HepG2 (cell line): Measurements from ENCODE around the gene TAF11L14. TPM values are rescaled to one million over a fixed set of nuclear protein-coding genes. Genes with fewer than 3 reads are reported as not detected.
"Not testable (repeated sequence)": the region's sequence is repeated elsewhere in the genome, so short reads cannot be mapped to it uniquely, and the experiment has no call there.

Experiments
- ATAC-seq: fragments of 200-7000 bp; cut with Tn5 transposase; 3 replicates; pipeline ENCODE4 v1.9.1; 2020; ENCODE audit warnings: mild to moderate bottlenecking, moderate library complexity
- Bru-seq: library from RNA; stranded (reverse); fragments of 400-500 nt; gene quantifications from one replicate; lab custom pipeline; 2021; lab: Mats Ljungman, UMichigan
- BruChase-seq, 2 experiments: library from RNA; stranded (reverse); fragments of 400-500 nt; gene quantifications; one replicate each; lab custom pipeline; 2021; lab: Mats Ljungman, UMichigan
- BruUV-seq: library from RNA; stranded (reverse); fragments of 400-500 nt; replicated peaks from 2 replicates; lab custom pipeline; 2021; lab: Mats Ljungman, UMichigan
- CTCF ChIA-PET: fragments of 300-600 bp; formaldehyde crosslinking; extraction: SDS; loops from one replicate; lab custom pipeline; 2021; ENCODE audit warnings: low total read pairs, inconsistent platforms, low intra/inter-chr PET ratio; lab: Yijun Ruan, JAX
- POLR2A ChIA-PET: fragments of 350-600 bp; sonication (Branson Sonifier 250); formaldehyde crosslinking; loops from one replicate; lab custom pipeline; 2020; ENCODE audit warnings: antibody characterized with exemption, inconsistent platforms; lab: Yijun Ruan, JAX
- DNase-seq: peaks from one replicate; pipeline ENCODE4 v3.0.0-alpha.2; 2015; ENCODE audit warnings: low spot score
- FAIRE-seq: peaks from 3 replicates; lab custom pipeline; 2011; peaks lifted over from hg19 to GRCh38; lab: Jason Lieb, UNC
- H2AFZ ChIP-seq: one replicate; pipeline ENCODE4 v1.6.1; 2011; ENCODE audit warnings: low read length, inconsistent platforms
- H3K27ac ChIP-seq: fragments of 300-600 bp; 3 replicates; pipeline ENCODE4 v1.8.0; 2011; ENCODE audit warnings: mixed run types, mild to moderate bottlenecking, mixed read lengths, low read length, inconsistent platforms; ENCODE audit not compliant: insufficient read depth; ENCODE audit errors: extremely low read length
- H3K27me3 ChIP-seq, 2 experiments: fragments of 200-600 bp in 1 of 2; 2 replicates in 1 of 2; 3 replicates in 1 of 2; pipeline versions ENCODE4 v1.6.0 to v1.8.0; 2011; ENCODE audit warnings: low read length in 2 of 2, mild to moderate bottlenecking in 2 of 2, moderate library complexity in 2 of 2, inconsistent platforms in 1 of 2; ENCODE audit not compliant: insufficient read depth in 2 of 2, control insufficient read depth in 1 of 2
- H3K36me3 ChIP-seq, 2 experiments: fragments of 200-600 bp in 1 of 2; replicated peaks in 1 of 2; 2 replicates in 1 of 2; 3 replicates in 1 of 2; pipeline versions ENCODE4 v1.5.1 to v1.8.0; 2011; ENCODE audit warnings: low read length in 2 of 2, inconsistent platforms in 1 of 2; ENCODE audit not compliant: insufficient read depth in 2 of 2, control insufficient read depth in 1 of 2
- H3K4me1 ChIP-seq: 2 replicates; pipeline ENCODE4 v1.5.1; 2012; ENCODE audit warnings: low read length, inconsistent platforms; ENCODE audit not compliant: insufficient read depth
- H3K4me2 ChIP-seq: 2 replicates; pipeline ENCODE4 v1.6.0; 2011; ENCODE audit warnings: low read depth, low read length, inconsistent platforms
- H3K4me3 ChIP-seq, 3 experiments: fragments of 200-600 bp in 1 of 3; sonication (generic), shearing (Covaris generic) in 1 of 3; replicated peaks in 1 of 3; 2 replicates each; pipeline ENCODE4 v1.5.1; 2011 to 2016; ENCODE audit warnings: low read length in 3 of 3, inconsistent platforms in 2 of 3, low read depth in 2 of 3, mild to moderate bottlenecking in 2 of 3, control low read depth in 1 of 3, mixed read lengths in 1 of 3; ENCODE audit not compliant: insufficient read depth in 1 of 3
- H3K79me2 ChIP-seq: one replicate; pipeline ENCODE4 v1.6.1; 2011; ENCODE audit warnings: low read length, inconsistent platforms; ENCODE audit not compliant: insufficient read depth
- H3K9ac ChIP-seq: 2 replicates; pipeline ENCODE4 v1.6.0; 2011; ENCODE audit warnings: mild to moderate bottlenecking, low read depth, low read length, inconsistent platforms; ENCODE audit not compliant: insufficient read depth
- H3K9me3 ChIP-seq: 2 replicates; pipeline ENCODE4 v1.5.1; 2012; ENCODE audit warnings: mild to moderate bottlenecking, low read length
- H4K20me1 ChIP-seq: 2 replicates; pipeline ENCODE4 v1.6.0; 2011; ENCODE audit warnings: inconsistent platforms, mild to moderate bottlenecking, low read length, moderate library complexity; ENCODE audit not compliant: insufficient read depth
- BRD4 ChIP-seq: sonication (generic); formaldehyde crosslinking; IDR thresholded peaks from 2 replicates; pipeline ENCODE4 v1.4.0; 2020; ENCODE audit warnings: missing genetic modification reagents
- GTF2F1 ChIP-seq: fragments of 150-350 bp; IDR thresholded peaks from 2 replicates; pipeline ENCODE4 v1.6.1; 2014; ENCODE audit warnings: low read length
- KDM5B ChIP-seq: sonication (generic); formaldehyde crosslinking; IDR thresholded peaks from 2 replicates; pipeline ENCODE4 v1.4.0; 2020; ENCODE audit warnings: missing genetic modification reagents, mild to moderate bottlenecking, borderline replicate concordance
- MEIS2 ChIP-seq: sonication (generic); formaldehyde crosslinking; IDR thresholded peaks from 2 replicates; pipeline ENCODE4 v1.9.0; 2021; ENCODE audit warnings: mild to moderate bottlenecking, missing genetic modification reagents
- REPIN1 ChIP-seq: sonication (generic); formaldehyde crosslinking; IDR thresholded peaks from 2 replicates; pipeline ENCODE4 v1.8.0; 2022; ENCODE audit warnings: missing genetic modification reagents, low read depth, mild to moderate bottlenecking, borderline replicate concordance
- TAF15 ChIP-seq: fragments of 200-400 bp; formaldehyde crosslinking; IDR thresholded peaks from one replicate; pipeline ENCODE4 v1.6.1; 2018; ENCODE audit warnings: mild to moderate bottlenecking, low read depth, low read length; ENCODE audit not compliant: poor library complexity, severe bottlenecking
- XRCC5 ChIP-seq: fragments of 200-400 bp; formaldehyde crosslinking; optimal IDR thresholded peaks from 2 replicates; pipeline ENCODE3; 2017; ENCODE audit warnings: mild to moderate bottlenecking, low read length
- ZFP41 ChIP-seq: sonication (generic); formaldehyde crosslinking; IDR thresholded peaks from 2 replicates; pipeline ENCODE4 v1.4.0; 2020; ENCODE audit warnings: mild to moderate bottlenecking, missing genetic modification reagents, borderline replicate concordance
- ZFP62 ChIP-seq: sonication (generic); formaldehyde crosslinking; IDR thresholded peaks from 2 replicates; pipeline ENCODE4 v1.4.0; 2020; ENCODE audit warnings: missing genetic modification reagents
- ZNF430 ChIP-seq: sonication (generic); formaldehyde crosslinking; IDR thresholded peaks from 2 replicates; pipeline ENCODE4 v1.9.0; 2021; ENCODE audit warnings: mild to moderate bottlenecking, missing genetic modification reagents
- ZNF501 ChIP-seq: sonication (generic); formaldehyde crosslinking; IDR thresholded peaks from 2 replicates; pipeline ENCODE4 v1.5.1; 2020; ENCODE audit warnings: mild to moderate bottlenecking, moderate library complexity, missing genetic modification reagents
- ZNF569 ChIP-seq: sonication (generic); formaldehyde crosslinking; IDR thresholded peaks from 2 replicates; pipeline ENCODE4 v1.5.0; 2020; ENCODE audit warnings: mild to moderate bottlenecking, missing genetic modification reagents, moderate library complexity, borderline replicate concordance
- WGBS: methylation state at CpG from one replicate; pipeline ENCODE4 v1.1.6; 2017; ENCODE audit warnings: low lambda C conversion rate; 5-methylcytosine and 5-hydroxymethylcytosine counted together
- in situ Hi-C: cut with HindIII; loops from 2 replicates; pipeline ENCODE4 v1.10.0; 2017; ENCODE audit warnings: low pct_unique_long_range_greater_than_20kb; ENCODE audit not compliant: extremely low pct_ligation_motif_present
- intact Hi-C: fragments of 100-400 bp; cut with micrococcal nuclease; formaldehyde crosslinking; loops from one replicate; pipeline ENCODE4 v1.10.0; 2022; ENCODE audit not compliant: unreplicated experiment
- long read RNA-seq, 2 experiments: library from RNA in 1 of 2; library from polyadenylated mRNA in 1 of 2; stranded (forward) in 1 of 2; unstranded in 1 of 2; transcript quantifications; one replicate each; pipeline ENCODE4 v2.0.0, GENCODE V29; 2019 to 2022
- polyA minus RNA-seq, 3 experiments: library from RNA; depleted of rRNA, polyadenylated mRNA; stranded (reverse); fragments of >200 nt; gene quantifications; 2 replicates each; pipeline ENCODE4 v1.2.3, GENCODE V29; 2011; ENCODE audit warnings: low replicate concordance in 1 of 3
- polyA plus RNA-seq, 8 experiments: library from polyadenylated mRNA; depleted of rRNA in 3 of 8; stranded (reverse) in 7 of 8; unstranded in 1 of 8; fragments of >200 nt; fragmentation: Illumina TruSeq in 4 of 8; extraction: Trizol in 4 of 8; gene quantifications; 2 replicates each; pipeline versions ENCODE4 v1.2.1 to v1.2.3, GENCODE V29; 2011 to 2016; ENCODE audit warnings: low read depth in 4 of 8, missing spikeins in 1 of 8, mixed read lengths in 1 of 8; ENCODE audit not compliant: insufficient read depth in 1 of 8
- total RNA-seq, 5 experiments: library from RNA; depleted of rRNA; stranded (reverse); fragments of >200 nt; fragmentation: Illumina TruSeq; extraction: Trizol; gene quantifications; 2 replicates each; pipeline ENCODE4 v1.2.3, GENCODE V29; 2016; ENCODE audit warnings: low read depth in 1 of 5

The TAF11L14 gene
- total RNA-seq (2016; rRNA removed; fragmentation: Illumina TruSeq; extraction: Trizol) (not detected in 2 replicates), polyA plus RNA-seq (2011; rRNA removed) (not detected in 2 replicates), polyA minus RNA-seq (2011; rRNA and poly(A)+ RNA removed; ENCODE audit: low replicate concordance) (not detected in 2 replicates), Bru-seq, nascent RNA (not detected), BruChase-seq, experiment 1, labeled RNA remaining after a 6-hour chase (not detected), BruChase-seq, experiment 2, labeled RNA remaining after a 2-hour chase (not detected)
- not detected in 2 replicates for total RNA-seq (2016; cell fraction: cytosol; rRNA removed; fragmentation: Illumina TruSeq; extraction: Trizol; ENCODE audit: low read depth)
- total RNA-seq (2016; cell fraction: insoluble cytoplasmic fraction; rRNA removed; fragmentation: Illumina TruSeq; extraction: Trizol) = not detected in 2 replicates
- not detected in 2 replicates for total RNA-seq (2016; cell fraction: membrane; rRNA removed; fragmentation: Illumina TruSeq; extraction: Trizol)
- not detected in 2 replicates for total RNA-seq (2016; cell fraction: nucleus; rRNA removed; fragmentation: Illumina TruSeq; extraction: Trizol)
- polyA plus RNA-seq (2011; cell fraction: cytosol; rRNA removed) = not detected in 2 replicates
- polyA plus RNA-seq (2011; cell fraction: nucleus; rRNA removed) = not detected in 2 replicates
- not detected in 2 replicates for polyA plus RNA-seq (2012)
- not detected in 2 replicates for polyA plus RNA-seq (2016; cell fraction: cytosol; fragmentation: Illumina TruSeq; extraction: Trizol; ENCODE audit: low read depth)
- polyA plus RNA-seq (2016; cell fraction: insoluble cytoplasmic fraction; fragmentation: Illumina TruSeq; extraction: Trizol; ENCODE audit: low read depth) = not detected in 2 replicates
- not detected in 2 replicates for polyA plus RNA-seq (2016; cell fraction: membrane; fragmentation: Illumina TruSeq; extraction: Trizol; ENCODE audit: low read depth)
- polyA plus RNA-seq (2016; cell fraction: nucleus; fragmentation: Illumina TruSeq; extraction: Trizol; ENCODE audit: insufficient read depth, low read depth) = not detected in 2 replicates
- polyA minus RNA-seq (2011; cell fraction: cytosol; rRNA and poly(A)+ RNA removed) = not detected in 2 replicates
- polyA minus RNA-seq (2011; cell fraction: nucleus; rRNA and poly(A)+ RNA removed) = not detected in 2 replicates
- long read RNA-seq, experiment 1 = 0 reads
- long read RNA-seq, experiment 2 = 0 reads

GRCh38 chr5:17634160-17634559 is at the start of gene TAF11L14:
TAF11L14 (plus strand) TSS chr5:17634460.
- no peaks in the 10 kb centered on the region for H3K4me1 ChIP-seq
- TF ChIP-seq ZNF501 (CRISPR knock-in tag) (no peak), ZNF430 (no peak), GTF2F1 (no peak), XRCC5 (no peak), REPIN1 (no peak), ZFP41 (CRISPR knock-in tag) (no peak), KDM5B (no peak), BRD4 (CRISPR knock-in tag) (no peak), ZNF569 (CRISPR knock-in tag) (no peak), ZFP62 (no peak), TAF15 (no peak), MEIS2 (CRISPR knock-in tag) (no peak)
- TF ChIP-seq, all 625 proteins: peak for 0
- no peak within 1 kb of the TSS for H3K27ac ChIP-seq
- CTCF ChIA-PET = no interaction called here
- no peak within 1 kb of the TSS for H3K4me3 ChIP-seq
- intact Hi-C loops (no loop called here), in situ Hi-C loops (no loop called here)
- no peak for DNase-seq
- FAIRE-seq = no peak
- no peaks in the 10 kb centered on the region for H4K20me1 ChIP-seq
- ATAC-seq = no peak
- no peaks in the 10 kb centered on the region for H3K79me2 ChIP-seq
- WGBS = 4% methylated on average over 5 of the region's 5 CpGs
- no peak within 1 kb of the TSS for H3K4me2 ChIP-seq
- no peak within 1 kb of the TSS for H3K9ac ChIP-seq
- no peaks in the 10 kb centered on the region for H3K27me3 ChIP-seq
- H2AFZ ChIP-seq = no peak within 1 kb of the TSS
- 0 out of 2 replicates have a peak, but pooled peaks cover 5% of the 10 kb centered on the region for H3K9me3 ChIP-seq
- no peaks in the 10 kb centered on the region for H3K36me3 ChIP-seq
- POLR2A ChIA-PET = no interaction called here
- BruUV-seq = no TSS peak

DNA sequence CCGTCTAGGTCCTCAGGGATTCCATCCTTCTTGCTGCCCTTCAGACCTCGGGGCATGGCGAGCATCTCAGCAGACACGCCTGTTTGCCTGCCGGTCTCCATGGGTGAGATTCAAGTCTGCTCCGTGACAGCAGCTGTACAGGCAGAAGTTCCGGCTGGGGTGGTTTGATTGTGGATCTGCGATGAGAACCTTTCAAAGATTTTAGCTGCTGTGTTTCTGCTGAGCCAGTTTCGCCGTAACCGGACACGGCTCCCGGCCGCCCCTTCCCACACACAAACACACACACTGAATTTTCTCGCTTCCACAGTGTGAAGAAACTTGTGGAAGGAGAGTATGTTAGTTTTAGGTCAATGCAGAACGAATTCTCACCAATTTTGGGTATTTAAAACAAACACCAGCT is 48.6 kb upstream of the TAF11L14 start, which contains the start of gene TAF11L7:
TAF11L7 (minus strand) TSS at position 101 of the 400 bp plus-strand sequence.
- H3K79me2 ChIP-seq, intact Hi-C loops, in situ Hi-C loops, H3K4me2 ChIP-seq, POLR2A ChIA-PET, CTCF ChIA-PET, BruUV-seq, H3K9ac ChIP-seq, H3K27ac ChIP-seq, H3K27me3 ChIP-seq, DNase-seq, ATAC-seq, H3K4me3 ChIP-seq, H3K9me3 ChIP-seq, H3K4me1 ChIP-seq, H2AFZ ChIP-seq, H3K36me3 ChIP-seq, H4K20me1 ChIP-seq, FAIRE-seq: not testable (repeated sequence)
- WGBS = no CpG with 5 or more reads among the region's 16 CpGs
